Left ventricle myocardium inferior (tissue), 1 donor: ENCODE data around the gene HOXD8. TPM values are rescaled to one million over a fixed set of nuclear protein-coding genes. Genes with fewer than 3 reads are reported as not detected.
A peak's percentile ranks its signal among the peaks of the same experiment; 100 is the strongest.

ENCODE experiments used
- DNase-seq: peaks from one replicate; pipeline ENCODE4 v3.0.0-alpha.2; 2020
- H3K27ac ChIP-seq: fragments of 200-600 bp; replicated peaks from 2 replicates; pipeline ENCODE4 v1.8.0; 2021
- H3K27me3 ChIP-seq: fragments of 200-600 bp; 2 replicates; pipeline ENCODE4 v1.8.0; 2021; ENCODE audit warnings: low read depth
- H3K36me3 ChIP-seq: fragments of 200-600 bp; 2 replicates; pipeline ENCODE4 v1.8.0; 2021
- H3K4me1 ChIP-seq: fragments of 200-600 bp; 2 replicates; pipeline ENCODE4 v1.8.0; 2021
- H3K4me3 ChIP-seq: fragments of 200-600 bp; 2 replicates; pipeline ENCODE4 v1.8.0; 2021; ENCODE audit warnings: mild to moderate bottlenecking, moderate library complexity
- H3K9me3 ChIP-seq: fragments of 200-600 bp; replicated peaks from 2 replicates; pipeline ENCODE4 v1.8.0; 2021
- CTCF ChIP-seq: fragments of 200-600 bp; IDR thresholded peaks from 2 replicates; pipeline ENCODE4 v1.8.0; 2021; ENCODE audit warnings: antibody characterized with exemption, mild to moderate bottlenecking, borderline replicate concordance
- intact Hi-C: fragments of 100-400 bp; cut with micrococcal nuclease; formaldehyde crosslinking; loops from one replicate; pipeline ENCODE4 v1.11.0; 2022
- microRNA-seq: library from miRNA; unstranded; fragments of <30 nt; microRNA quantifications from one replicate; pipeline ENCODE4 v1.2.0, GENCODE V29; 2020
- total RNA-seq: library from RNA; stranded (reverse); fragmentation: NEBNext Ultra II Directional; extraction: Animal tissue kit (Norgen Biotek cat#: 25700); gene quantifications from one replicate; pipeline ENCODE4 v1.2.1, GENCODE V29; 2021
- donor health status: DM: no; HTN: yes; CAD: no; lungs with severe emphysema.

The HOXD8 gene
- total RNA-seq, 1 donor from 2014 or later: 0.14 TPM

GRCh38 chr2:176177580-176178037 lies 48.1 kb downstream of the HOXD8 start:
- Histone ChIP-seq H3K27ac (peak overlapping the region; percentile 30), H3K4me1 (peaks cover 21% of the 10 kb centered on the region), H3K36me3 (no peaks in the 10 kb centered on the region), H3K4me3 (peak overlapping the region; percentile 55), H3K9me3 (no peaks in the 10 kb centered on the region), H3K27me3 (peaks cover 100% of the 10 kb centered on the region)
- TF ChIP-seq CTCF: no peak
- DNase-seq: no peak
- intact Hi-C loops: no loop called here

- Histone ChIP-seq H3K27me3 (peaks cover 100% of the 10 kb centered on the region), H3K9me3 (no peaks in the 10 kb centered on the region), H3K4me1 (peaks cover 21% of the 10 kb centered on the region), H3K36me3 (no peaks in the 10 kb centered on the region), H3K27ac (peak overlapping the region; percentile 30), H3K4me3 (peak overlapping the region; percentile 55)
- intact Hi-C loops: no loop called here
- no peak for DNase-seq
- TF ChIP-seq CTCF: no peak
These were observed 48.7 kb downstream of the HOXD8 start for GRCh38 chr2:176178038-176178756.

- Histone ChIP-seq H3K36me3 (no peaks in the 10 kb centered on the region), H3K9me3 (no peaks in the 10 kb centered on the region), H3K4me1 (peaks cover 21% of the 10 kb centered on the region), H3K27me3 (peaks cover 100% of the 10 kb centered on the region), H3K27ac (no peak overlapping the region), H3K4me3 (peak overlapping the region; percentile 55)
- no peak for DNase-seq
- TF ChIP-seq CTCF: no peak
- intact Hi-C loops: no loop called here
These were observed 49.3 kb downstream of the HOXD8 start for GRCh38 chr2:176178757-176179295.

GRCh38 chr2:176181551-176181950 lies 52.0 kb downstream of the HOXD8 start:
- no peaks in the 10 kb centered on the region for H3K36me3 ChIP-seq
- H3K4me3 ChIP-seq: no peak overlapping the region
- TF ChIP-seq CTCF: no peak
- H3K27me3 ChIP-seq: peaks cover 100% of the 10 kb centered on the region
- H3K9me3 ChIP-seq: no peaks in the 10 kb centered on the region
- intact Hi-C loops: no loop called here
- no peak for DNase-seq
- H3K27ac ChIP-seq: no peak overlapping the region
- peaks cover 12% of the 10 kb centered on the region for H3K4me1 ChIP-seq

Small RNA genes lying within 50 kb of the gene (microRNA-seq; reads per million reads assigned to microRNA genes)
- 761 reads per million, percentile 82 among the genes with 10 or more reads in this experiment for gene MIR10B

Other genes with a start within 250 kb of the HOXD8 start
- 42.3 TPM for gene LNPK, start 127.4 kb upstream of the HOXD8 start, total RNA-seq
- gene EVX2, start 45.7 kb upstream of the HOXD8 start, total RNA-seq: not detected
- gene HOXD13, start 37.0 kb upstream of the HOXD8 start, total RNA-seq: not detected
- not detected for gene HOXD12, start 29.9 kb upstream of the HOXD8 start, total RNA-seq
- gene HOXD11, start 22.4 kb upstream of the HOXD8 start, total RNA-seq: not detected
- not detected for gene HOXD10, start 12.9 kb upstream of the HOXD8 start, total RNA-seq
- 0.16 TPM for gene HOXD9, start 7.0 kb upstream of the HOXD8 start, total RNA-seq
- not detected for gene HOXD4, start 21.8 kb downstream of the HOXD8 start, total RNA-seq
- not detected for gene HOXD3, start 27.6 kb downstream of the HOXD8 start, total RNA-seq
- not detected for gene HOXD1, start 59.0 kb downstream of the HOXD8 start, total RNA-seq
- 52.0 TPM for gene MTX2, start 139.7 kb downstream of the HOXD8 start, total RNA-seq